Keratinocyte (primary cell): ENCODE results near the gene CUL1. TPM values are rescaled to one million over a fixed set of nuclear protein-coding genes. Genes with fewer than 3 reads are reported as not detected.

Experiments
- DNase-seq: peaks from one replicate; pipeline ENCODE4 v3.0.0-alpha.2; 2011; ENCODE audit warnings: low read depth, missing footprints, low spot score
- FAIRE-seq: peaks from 2 replicates; lab custom pipeline; 2011; peaks lifted over from hg19 to GRCh38; lab: Jason Lieb, UNC
- H2AFZ ChIP-seq: 2 replicates; pipeline ENCODE4 v1.6.0; 2012; ENCODE audit warnings: low read length, control low read depth, inconsistent platforms; ENCODE audit not compliant: control insufficient read depth
- H3K27ac ChIP-seq: 2 replicates; pipeline ENCODE4 v1.5.1; 2011; ENCODE audit warnings: low read length; ENCODE audit not compliant: control insufficient read depth, insufficient read depth
- H3K27me3 ChIP-seq: 3 replicates; pipeline ENCODE4 v1.6.0; 2011; ENCODE audit warnings: low read length; ENCODE audit not compliant: control insufficient read depth, insufficient read depth; ENCODE audit errors: extremely low read depth
- H3K36me3 ChIP-seq, 2 experiments: 2 replicates in 1 of 2; 3 replicates in 1 of 2; pipeline ENCODE4 v1.5.1; 2011; ENCODE audit warnings: low read length in 2 of 2, mild to moderate bottlenecking in 1 of 2; ENCODE audit not compliant: control insufficient read depth in 2 of 2, insufficient read depth in 2 of 2; ENCODE audit errors: extremely low read depth in 1 of 2
- H3K4me1 ChIP-seq: 3 replicates; pipeline ENCODE4 v1.5.1; 2011; ENCODE audit warnings: low read length; ENCODE audit not compliant: control insufficient read depth, insufficient read depth; ENCODE audit errors: extremely low read depth
- H3K4me2 ChIP-seq: 3 replicates; pipeline ENCODE4 v1.6.0; 2011; ENCODE audit warnings: low read depth, low read length; ENCODE audit not compliant: control insufficient read depth, insufficient read depth; ENCODE audit errors: extremely low read depth
- H3K4me3 ChIP-seq, 3 experiments: fragments of 200-600 bp in 1 of 3; sonication (generic) in 1 of 3; 2 replicates in 2 of 3; 3 replicates in 1 of 3; pipeline ENCODE4 v1.5.1; 2011 to 2016; ENCODE audit warnings: low read length in 3 of 3, mild to moderate bottlenecking in 3 of 3, control low read depth in 2 of 3, inconsistent platforms in 1 of 3, low read depth in 1 of 3, mixed read lengths in 1 of 3, mixed run types in 1 of 3, moderate library complexity in 1 of 3; ENCODE audit not compliant: control insufficient read depth in 2 of 3, insufficient read depth in 2 of 3; ENCODE audit errors: extremely low read depth in 1 of 3
- H3K79me2 ChIP-seq: 2 replicates; pipeline ENCODE4 v1.6.0; 2012; ENCODE audit warnings: low read length; ENCODE audit not compliant: control insufficient read depth, insufficient read depth
- H3K9ac ChIP-seq: 3 replicates; pipeline ENCODE4 v1.6.0; 2011; ENCODE audit warnings: low read length; ENCODE audit not compliant: control insufficient read depth, insufficient read depth; ENCODE audit errors: extremely low read depth
- H3K9me1 ChIP-seq: 3 replicates; pipeline ENCODE4 v1.6.0; 2011; ENCODE audit warnings: low read length; ENCODE audit not compliant: control insufficient read depth, insufficient read depth; ENCODE audit errors: extremely low read depth
- H3K9me3 ChIP-seq: 2 replicates; pipeline ENCODE4 v1.5.1; 2012; ENCODE audit warnings: low read depth, low read length; ENCODE audit not compliant: control insufficient read depth
- H4K20me1 ChIP-seq: 3 replicates; pipeline ENCODE4 v1.6.0; 2011; ENCODE audit warnings: low read length; ENCODE audit not compliant: control insufficient read depth, insufficient read depth; ENCODE audit errors: extremely low read depth
- EZH2 ChIP-seq: IDR thresholded peaks from one replicate; pipeline ENCODE4 v1.6.1; 2012; ENCODE audit warnings: inconsistent platforms, mild to moderate bottlenecking, low read length, moderate library complexity
- dilution Hi-C: fragments of 300-500 bp; cut with MboI; formaldehyde crosslinking; loops from one replicate; pipeline ENCODE4 v1.7.0; 2020; ENCODE audit warnings: low sequenced_read_pairs; ENCODE audit not compliant: extremely low pct_ligation_motif_present
- polyA plus RNA-seq, 5 experiments: library from polyadenylated mRNA; depleted of rRNA in 3 of 5; stranded (reverse) in 3 of 5; stranded (forward) in 1 of 5; unstranded in 1 of 5; fragments of >200 nt; gene quantifications; 1 replicate in 1 of 5; 2 replicates in 3 of 5; 3 replicates in 1 of 5; pipeline versions ENCODE4 v1.2.1 to v1.2.3, GENCODE V29; 2011 to 2012; ENCODE audit warnings: missing spikeins in 2 of 5, low read depth in 1 of 5, low replicate concordance in 1 of 5
- TF ChIP-seq, protein P1 (sequence below), 3 experiments: IDR thresholded peaks in 1 of 3; conservative IDR thresholded peaks in 1 of 3; optimal IDR thresholded peaks in 1 of 3; 2 replicates in 2 of 3; 3 replicates in 1 of 3; pipeline versions ENCODE3 to v1.5.1; 2011; ENCODE audit warnings: low read length in 3 of 3, mild to moderate bottlenecking in 3 of 3, moderate library complexity in 2 of 3, control low read depth in 1 of 3, inconsistent platforms in 1 of 3; ENCODE audit not compliant: insufficient read depth in 2 of 3; ENCODE audit errors: extremely low read depth in 1 of 3

CUL1 gene
- polyA plus RNA-seq, 1 donor (not counting 4 experiments of a cell fraction or from before 2014, with no cell fraction given) = 55.4 TPM

DNA sequence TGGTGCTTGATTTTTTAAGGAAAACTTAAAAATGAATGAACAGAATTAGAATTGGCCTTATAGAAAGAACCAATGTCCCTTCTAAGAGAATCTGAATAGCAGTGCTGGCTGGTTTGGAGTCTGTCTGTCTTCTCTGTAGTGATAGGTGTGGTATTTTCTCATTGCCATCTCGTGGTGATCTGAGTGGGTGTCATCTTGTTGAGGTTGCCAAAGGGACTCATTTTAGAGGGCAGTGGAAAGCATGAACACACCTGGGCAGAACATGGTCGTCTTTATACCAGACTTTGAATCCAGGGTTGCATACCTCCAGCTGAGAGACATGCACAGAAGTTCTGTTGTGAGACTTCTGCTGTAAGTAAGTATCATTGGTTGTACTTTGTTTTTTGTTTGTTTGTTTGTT, 15.8 kb downstream of the CUL1 start:
- DNase-seq (no peak), FAIRE-seq (no peak)
- TF ChIP-seq EZH2 = no peak
- TF ChIP-seq, protein P1, sequence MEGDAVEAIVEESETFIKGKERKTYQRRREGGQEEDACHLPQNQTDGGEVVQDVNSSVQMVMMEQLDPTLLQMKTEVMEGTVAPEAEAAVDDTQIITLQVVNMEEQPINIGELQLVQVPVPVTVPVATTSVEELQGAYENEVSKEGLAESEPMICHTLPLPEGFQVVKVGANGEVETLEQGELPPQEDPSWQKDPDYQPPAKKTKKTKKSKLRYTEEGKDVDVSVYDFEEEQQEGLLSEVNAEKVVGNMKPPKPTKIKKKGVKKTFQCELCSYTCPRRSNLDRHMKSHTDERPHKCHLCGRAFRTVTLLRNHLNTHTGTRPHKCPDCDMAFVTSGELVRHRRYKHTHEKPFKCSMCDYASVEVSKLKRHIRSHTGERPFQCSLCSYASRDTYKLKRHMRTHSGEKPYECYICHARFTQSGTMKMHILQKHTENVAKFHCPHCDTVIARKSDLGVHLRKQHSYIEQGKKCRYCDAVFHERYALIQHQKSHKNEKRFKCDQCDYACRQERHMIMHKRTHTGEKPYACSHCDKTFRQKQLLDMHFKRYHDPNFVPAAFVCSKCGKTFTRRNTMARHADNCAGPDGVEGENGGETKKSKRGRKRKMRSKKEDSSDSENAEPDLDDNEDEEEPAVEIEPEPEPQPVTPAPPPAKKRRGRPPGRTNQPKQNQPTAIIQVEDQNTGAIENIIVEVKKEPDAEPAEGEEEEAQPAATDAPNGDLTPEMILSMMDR (optimal IDR thresholded peaks at IDR 0.05 in 1 of 3, IDR thresholded peaks at IDR 0.05 in 1 of 3, conservative IDR thresholded peaks at IDR 0.05 in 1 of 3; ENCODE audit: extremely low read depth in 1 of 3, insufficient read depth in 2 of 3, low read length in 3 of 3) = no peak
- Histone ChIP-seq H3K4me3 (no peak overlapping the region), H3K36me3 (peaks cover 1 to 8% of the 10 kb centered on the region in 2 experiments), H3K9ac (no peak overlapping the region), H4K20me1 (peaks cover 35% of the 10 kb centered on the region), H3K27me3 (no peaks in the 10 kb centered on the region), H3K27ac (no peak overlapping the region), H3K4me1 (peaks cover 17% of the 10 kb centered on the region), H3K4me2 (peak overlapping the region; percentile 28), H3K9me3 (no peaks in the 10 kb centered on the region), H3K79me2 (peaks cover 99% of the 10 kb centered on the region), H2AFZ (no peak overlapping the region), H3K9me1 (peaks cover 5% of the 10 kb centered on the region)
- dilution Hi-C loops = no loop called here

- DNase-seq = no peak
- Histone ChIP-seq H3K27ac (no peak overlapping the region), H3K9me3 (no peaks in the 10 kb centered on the region), H2AFZ (no peak overlapping the region), H3K4me1 (peaks cover 17% of the 10 kb centered on the region), H4K20me1 (peaks cover 38% of the 10 kb centered on the region), H3K4me2 (peak overlapping the region; percentile 28), H3K4me3 (no peak overlapping the region), H3K27me3 (no peaks in the 10 kb centered on the region), H3K9me1 (peaks cover 5% of the 10 kb centered on the region), H3K36me3 (peaks cover 1 to 8% of the 10 kb centered on the region in 2 experiments), H3K9ac (no peak overlapping the region), H3K79me2 (peaks cover 99% of the 10 kb centered on the region)
- no peak for FAIRE-seq
- TF ChIP-seq, protein P1 (optimal IDR thresholded peaks at IDR 0.05 in 1 of 3, IDR thresholded peaks at IDR 0.05 in 1 of 3, conservative IDR thresholded peaks at IDR 0.05 in 1 of 3; ENCODE audit: extremely low read depth in 1 of 3, insufficient read depth in 2 of 3, low read length in 3 of 3) = no peak
- TF ChIP-seq EZH2 = no peak
- dilution Hi-C loops = no loop called here
Observed at GRCh38 chr7:148715027-148715426, 16.3 kb downstream of the CUL1 start.
